HL-60 (cell line): Measurements from ENCODE around the gene ZNF235.
"Not testable (repeated sequence)": the region's sequence is repeated elsewhere in the genome, so short reads cannot be mapped to it uniquely, and the experiment has no call there.

Source experiments
- TF ChIP-seq, protein P1 (sequence below): IDR thresholded peaks from one replicate; pipeline ENCODE4 v1.5.1; 2011; ENCODE audit warnings: low read length, control low read depth, inconsistent platforms; ENCODE audit not compliant: insufficient read depth
- TF ChIP-seq, protein P2 (sequence below): IDR thresholded peaks from 2 replicates; pipeline ENCODE4 v1.6.1; 2012; ENCODE audit warnings: low read depth; ENCODE audit not compliant: insufficient replicate concordance

- TF ChIP-seq, protein P1, sequence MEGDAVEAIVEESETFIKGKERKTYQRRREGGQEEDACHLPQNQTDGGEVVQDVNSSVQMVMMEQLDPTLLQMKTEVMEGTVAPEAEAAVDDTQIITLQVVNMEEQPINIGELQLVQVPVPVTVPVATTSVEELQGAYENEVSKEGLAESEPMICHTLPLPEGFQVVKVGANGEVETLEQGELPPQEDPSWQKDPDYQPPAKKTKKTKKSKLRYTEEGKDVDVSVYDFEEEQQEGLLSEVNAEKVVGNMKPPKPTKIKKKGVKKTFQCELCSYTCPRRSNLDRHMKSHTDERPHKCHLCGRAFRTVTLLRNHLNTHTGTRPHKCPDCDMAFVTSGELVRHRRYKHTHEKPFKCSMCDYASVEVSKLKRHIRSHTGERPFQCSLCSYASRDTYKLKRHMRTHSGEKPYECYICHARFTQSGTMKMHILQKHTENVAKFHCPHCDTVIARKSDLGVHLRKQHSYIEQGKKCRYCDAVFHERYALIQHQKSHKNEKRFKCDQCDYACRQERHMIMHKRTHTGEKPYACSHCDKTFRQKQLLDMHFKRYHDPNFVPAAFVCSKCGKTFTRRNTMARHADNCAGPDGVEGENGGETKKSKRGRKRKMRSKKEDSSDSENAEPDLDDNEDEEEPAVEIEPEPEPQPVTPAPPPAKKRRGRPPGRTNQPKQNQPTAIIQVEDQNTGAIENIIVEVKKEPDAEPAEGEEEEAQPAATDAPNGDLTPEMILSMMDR: not testable (repeated sequence)
- TF ChIP-seq, protein P2, sequence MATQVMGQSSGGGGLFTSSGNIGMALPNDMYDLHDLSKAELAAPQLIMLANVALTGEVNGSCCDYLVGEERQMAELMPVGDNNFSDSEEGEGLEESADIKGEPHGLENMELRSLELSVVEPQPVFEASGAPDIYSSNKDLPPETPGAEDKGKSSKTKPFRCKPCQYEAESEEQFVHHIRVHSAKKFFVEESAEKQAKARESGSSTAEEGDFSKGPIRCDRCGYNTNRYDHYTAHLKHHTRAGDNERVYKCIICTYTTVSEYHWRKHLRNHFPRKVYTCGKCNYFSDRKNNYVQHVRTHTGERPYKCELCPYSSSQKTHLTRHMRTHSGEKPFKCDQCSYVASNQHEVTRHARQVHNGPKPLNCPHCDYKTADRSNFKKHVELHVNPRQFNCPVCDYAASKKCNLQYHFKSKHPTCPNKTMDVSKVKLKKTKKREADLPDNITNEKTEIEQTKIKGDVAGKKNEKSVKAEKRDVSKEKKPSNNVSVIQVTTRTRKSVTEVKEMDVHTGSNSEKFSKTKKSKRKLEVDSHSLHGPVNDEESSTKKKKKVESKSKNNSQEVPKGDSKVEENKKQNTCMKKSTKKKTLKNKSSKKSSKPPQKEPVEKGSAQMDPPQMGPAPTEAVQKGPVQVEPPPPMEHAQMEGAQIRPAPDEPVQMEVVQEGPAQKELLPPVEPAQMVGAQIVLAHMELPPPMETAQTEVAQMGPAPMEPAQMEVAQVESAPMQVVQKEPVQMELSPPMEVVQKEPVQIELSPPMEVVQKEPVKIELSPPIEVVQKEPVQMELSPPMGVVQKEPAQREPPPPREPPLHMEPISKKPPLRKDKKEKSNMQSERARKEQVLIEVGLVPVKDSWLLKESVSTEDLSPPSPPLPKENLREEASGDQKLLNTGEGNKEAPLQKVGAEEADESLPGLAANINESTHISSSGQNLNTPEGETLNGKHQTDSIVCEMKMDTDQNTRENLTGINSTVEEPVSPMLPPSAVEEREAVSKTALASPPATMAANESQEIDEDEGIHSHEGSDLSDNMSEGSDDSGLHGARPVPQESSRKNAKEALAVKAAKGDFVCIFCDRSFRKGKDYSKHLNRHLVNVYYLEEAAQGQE: not testable (repeated sequence)
These were observed 29.8 kb upstream of the ZNF235 start for GRCh38 chr19:44334639-44335038.
